H1 (cell line): Measurements from ENCODE around the gene SLC22A25. TPM values are rescaled to one million over a fixed set of nuclear protein-coding genes. Genes with fewer than 3 reads are reported as not detected.

Experiments used
- CTCF ChIA-PET: fragments of 300-600 bp; sonication (Branson Sonifier 250); formaldehyde crosslinking; loops from one replicate; lab custom pipeline; 2021; ENCODE audit not compliant: partially characterized antibody; lab: Charles Lee
- POLR2A ChIA-PET: fragments of 300-600 bp; sonication (Branson Sonifier 250); formaldehyde crosslinking; loops from one replicate; lab custom pipeline; 2021; ENCODE audit warnings: inconsistent platforms; ENCODE audit not compliant: partially characterized antibody; lab: Charles Lee
- DNase-seq, 2 experiments: peaks; one replicate each; pipeline versions ENCODE4 v3.0.0 to v3.0.0-alpha.2; 2010 to 2022; ENCODE audit warnings: low spot score in 2 of 2, low read depth in 1 of 2, mixed read lengths in 1 of 2
- FAIRE-seq: peaks from 2 replicates; lab custom pipeline; 2011; peaks lifted over from hg19 to GRCh38; lab: Jason Lieb, UNC
- H2AFZ ChIP-seq: 2 replicates; pipeline ENCODE4 v1.8.1; 2012; ENCODE audit warnings: low read length, inconsistent platforms
- H2AK5ac ChIP-seq: 2 replicates; pipeline ENCODE4 v1.6.1; 2013; ENCODE audit warnings: low read depth, low read length
- H2BK120ac ChIP-seq: replicated peaks from 2 replicates; pipeline ENCODE3; 2013; ENCODE audit warnings: low read depth, low read length, inconsistent platforms
- H2BK12ac ChIP-seq: 2 replicates; pipeline ENCODE4 v1.6.1; 2013; ENCODE audit warnings: low read depth, low read length
- H2BK15ac ChIP-seq: 2 replicates; pipeline ENCODE4 v1.6.1; 2013; ENCODE audit warnings: low read length
- H2BK20ac ChIP-seq: 2 replicates; pipeline ENCODE4 v1.6.1; 2013; ENCODE audit warnings: low read length
- H2BK5ac ChIP-seq: 2 replicates; pipeline ENCODE4 v1.6.1; 2013; ENCODE audit warnings: low read depth, low read length
- H3K14ac ChIP-seq: 2 replicates; pipeline ENCODE4 v1.6.1; 2013; ENCODE audit warnings: inconsistent platforms; ENCODE audit not compliant: insufficient read length
- H3K18ac ChIP-seq: 2 replicates; pipeline ENCODE4 v1.6.1; 2013; ENCODE audit warnings: low read length; ENCODE audit errors: extremely low read depth
- H3K23ac ChIP-seq: 2 replicates; pipeline ENCODE4 v1.6.1; 2013; ENCODE audit warnings: inconsistent platforms; ENCODE audit not compliant: insufficient read length
- H3K23me2 ChIP-seq: 2 replicates; pipeline ENCODE4 v1.6.1; 2013; ENCODE audit warnings: low read depth, low read length
- H3K27ac ChIP-seq: 2 replicates; pipeline ENCODE4 v1.6.1; 2011; ENCODE audit warnings: low read depth, low read length, inconsistent platforms
- H3K27me3 ChIP-seq, 4 experiments: replicated peaks in 1 of 4; 1 replicate in 1 of 4; 2 replicates in 3 of 4; pipeline versions ENCODE4 v1.6.1 to v1.8.1; 2011 to 2013; ENCODE audit warnings: low read length in 3 of 4, mild to moderate bottlenecking in 3 of 4, inconsistent platforms in 2 of 4, mixed read lengths in 2 of 4, moderate library complexity in 1 of 4; ENCODE audit not compliant: control insufficient read depth in 3 of 4, insufficient read depth in 3 of 4; ENCODE audit errors: extremely low read depth in 1 of 4
- H3K36me3 ChIP-seq, 4 experiments: 2 replicates each; pipeline versions ENCODE4 v1.6.1 to v1.8.1; 2011 to 2013; ENCODE audit warnings: mild to moderate bottlenecking in 4 of 4, low read length in 3 of 4, moderate library complexity in 2 of 4, control low read depth in 1 of 4, inconsistent platforms in 1 of 4; ENCODE audit not compliant: insufficient read depth in 4 of 4, control insufficient read depth in 2 of 4
- H3K4ac ChIP-seq: replicated peaks from 2 replicates; pipeline ENCODE3; 2013; ENCODE audit warnings: low read length, low read depth, mixed read lengths, inconsistent platforms; ENCODE audit not compliant: insufficient read length
- H3K4me1 ChIP-seq, 4 experiments: replicated peaks in 1 of 4; 1 replicate in 1 of 4; 2 replicates in 3 of 4; pipeline versions ENCODE4 v1.6.1 to v1.8.1; 2011 to 2013; ENCODE audit warnings: low read length in 3 of 4, inconsistent platforms in 2 of 4, mixed read lengths in 1 of 4; ENCODE audit not compliant: insufficient read depth in 4 of 4, control insufficient read depth in 3 of 4
- H3K4me2 ChIP-seq, 2 experiments: 2 replicates each; pipeline versions ENCODE4 v1.6.1 to v1.8.1; 2011 to 2013; ENCODE audit warnings: low read depth in 2 of 2, low read length in 2 of 2, control low read depth in 1 of 2, inconsistent platforms in 1 of 2, mild to moderate bottlenecking in 1 of 2; ENCODE audit not compliant: insufficient read depth in 1 of 2
- H3K4me3 ChIP-seq, 4 experiments: fragments of 200-600, 300-600 bp in 1 of 4; sonication (generic), shearing (Covaris generic), sonication (Bioruptor Twin) in 1 of 4; 2 replicates each; pipeline versions ENCODE4 v1.5.1 to v1.8.1; 2011 to 2016; ENCODE audit warnings: low read length in 4 of 4, low read depth in 3 of 4, control low read depth in 2 of 4, inconsistent platforms in 2 of 4, mild to moderate bottlenecking in 2 of 4, mixed read lengths in 1 of 4, moderate library complexity in 1 of 4; ENCODE audit not compliant: insufficient read depth in 2 of 4; ENCODE audit errors: extremely low read depth in 1 of 4
- H3K56ac ChIP-seq: replicated peaks from 2 replicates; pipeline ENCODE3; 2013; ENCODE audit warnings: low read depth, mild to moderate bottlenecking, mixed read lengths, low read length, inconsistent platforms; ENCODE audit not compliant: insufficient read length
- H3K79me1 ChIP-seq: 2 replicates; pipeline ENCODE4 v1.6.1; 2013; ENCODE audit warnings: low read depth, low read length, control low read depth
- H3K79me2 ChIP-seq, 2 experiments: 2 replicates each; pipeline versions ENCODE4 v1.6.1 to v1.8.1; 2012 to 2013; ENCODE audit warnings: low read length in 2 of 2, mild to moderate bottlenecking in 2 of 2, inconsistent platforms in 1 of 2; ENCODE audit not compliant: insufficient read depth in 2 of 2, control insufficient read depth in 1 of 2
- H3K9ac ChIP-seq, 4 experiments: replicated peaks in 1 of 4; 1 replicate in 1 of 4; 2 replicates in 3 of 4; pipeline versions ENCODE4 v1.6.1 to v1.8.1; 2011 to 2013; ENCODE audit warnings: low read depth in 3 of 4, low read length in 3 of 4, control low read depth in 2 of 4, mild to moderate bottlenecking in 2 of 4, moderate library complexity in 2 of 4, inconsistent platforms in 1 of 4; ENCODE audit errors: extremely low read depth in 1 of 4
- H3K9me3 ChIP-seq, 2 experiments: 2 replicates each; pipeline versions ENCODE4 v1.6.1 to v1.8.1; 2012 to 2013; ENCODE audit warnings: mild to moderate bottlenecking in 2 of 2, moderate library complexity in 2 of 2, control low read depth in 1 of 2, inconsistent platforms in 1 of 2, low read depth in 1 of 2, low read length in 1 of 2, mixed read lengths in 1 of 2; ENCODE audit not compliant: insufficient read depth in 2 of 2
- H4K20me1 ChIP-seq, 2 experiments: replicated peaks in 1 of 2; 2 replicates each; pipeline versions ENCODE3 to v1.8.1; 2011 to 2013; ENCODE audit warnings: inconsistent platforms in 2 of 2, low read length in 2 of 2, mild to moderate bottlenecking in 1 of 2; ENCODE audit not compliant: insufficient read depth in 2 of 2, control insufficient read depth in 1 of 2
- H4K5ac ChIP-seq: 2 replicates; pipeline ENCODE4 v1.6.1; 2013; ENCODE audit warnings: low read length, low read depth, mixed read lengths, inconsistent platforms; ENCODE audit not compliant: insufficient read length
- H4K8ac ChIP-seq: 2 replicates; pipeline ENCODE4 v1.8.0; 2013; ENCODE audit warnings: mild to moderate bottlenecking, moderate library complexity, low read length, inconsistent platforms; ENCODE audit not compliant: insufficient read depth; ENCODE audit errors: extremely low read depth
- H4K91ac ChIP-seq: replicated peaks from 2 replicates; pipeline ENCODE3; 2013; ENCODE audit warnings: low read length, mixed read lengths, inconsistent platforms; ENCODE audit not compliant: insufficient read length
- ASH2L ChIP-seq: fragments of 200-600, 300-600 bp; sonication (generic); IDR thresholded peaks from one replicate; pipeline ENCODE4 v1.7.1; 2017; ENCODE audit warnings: low read length
- BCL11A ChIP-seq, 2 experiments: IDR thresholded peaks; one replicate each; pipeline ENCODE4 v1.6.1; 2011; ENCODE audit warnings: low read depth in 2 of 2, low read length in 2 of 2, mild to moderate bottlenecking in 2 of 2
- BRCA1 ChIP-seq: IDR thresholded peaks from 2 replicates; pipeline ENCODE4 v1.6.1; 2012; ENCODE audit warnings: low read depth, low read length, improper control_type of control experiment
- EP300 ChIP-seq, 2 experiments: IDR thresholded peaks; 1 replicate in 1 of 2; 2 replicates in 1 of 2; pipeline ENCODE4 v1.6.1; 2011 to 2012; ENCODE audit warnings: low read depth in 2 of 2, low read length in 2 of 2, mild to moderate bottlenecking in 2 of 2, borderline replicate concordance in 1 of 2, inconsistent platforms in 1 of 2, moderate library complexity in 1 of 2
- GABPA ChIP-seq: IDR thresholded peaks from 2 replicates; pipeline ENCODE4 v1.6.1; 2011; ENCODE audit warnings: mild to moderate bottlenecking, low read length, moderate library complexity, borderline replicate concordance; ENCODE audit not compliant: insufficient read depth
- JUN ChIP-seq: IDR thresholded peaks from 2 replicates; pipeline ENCODE4 v1.6.1; 2011; ENCODE audit warnings: low read depth, mild to moderate bottlenecking, improper control_type of control experiment, low read length
- POU5F1 ChIP-seq: IDR thresholded peaks from 2 replicates; pipeline ENCODE4 v1.6.1; 2011; ENCODE audit warnings: low read depth, mild to moderate bottlenecking, low read length, moderate library complexity
- RAD21 ChIP-seq, 2 experiments: IDR thresholded peaks in 1 of 2; conservative IDR thresholded peaks in 1 of 2; 2 replicates each; pipeline ENCODE4 v1.6.1; 2011; ENCODE audit warnings: low read depth in 2 of 2, low read length in 2 of 2, improper control_type of control experiment in 1 of 2, inconsistent platforms in 1 of 2, mild to moderate bottlenecking in 1 of 2, moderate library complexity in 1 of 2
- RXRA ChIP-seq: IDR thresholded peaks from 2 replicates; pipeline ENCODE4 v1.6.1; 2011; ENCODE audit warnings: low read depth, mild to moderate bottlenecking, low read length, moderate library complexity; ENCODE audit not compliant: insufficient read depth
- SP1 ChIP-seq: IDR thresholded peaks from 2 replicates; pipeline ENCODE4 v1.6.1; 2011; ENCODE audit warnings: low read depth, low read length
- SP2 ChIP-seq: IDR thresholded peaks from 2 replicates; pipeline ENCODE4 v1.6.1; 2012; ENCODE audit warnings: mild to moderate bottlenecking, low read length, inconsistent platforms
- TAF1 ChIP-seq: IDR thresholded peaks from 2 replicates; pipeline ENCODE4 v1.6.1; 2011; ENCODE audit warnings: mild to moderate bottlenecking, low read depth, low read length
- TAF7 ChIP-seq: optimal IDR thresholded peaks from 2 replicates; pipeline ENCODE3; 2011; ENCODE audit warnings: low read depth, mild to moderate bottlenecking, inconsistent platforms, low read length, moderate library complexity, borderline replicate concordance
- TBP ChIP-seq: IDR thresholded peaks from 2 replicates; pipeline ENCODE4 v1.6.1; 2011; ENCODE audit warnings: low read depth, low read length, improper control_type of control experiment
- TCF12 ChIP-seq: IDR thresholded peaks from 2 replicates; pipeline ENCODE4 v1.6.1; 2011; ENCODE audit warnings: low read depth, mild to moderate bottlenecking, low read length
- TEAD4 ChIP-seq: IDR thresholded peaks from 2 replicates; pipeline ENCODE4 v1.6.1; 2012; ENCODE audit warnings: low read depth, low read length, inconsistent platforms, mixed read lengths
- ZNF274 ChIP-seq: IDR thresholded peaks from 2 replicates; pipeline ENCODE4 v1.7.0; 2012; ENCODE audit warnings: low read length, borderline replicate concordance; ENCODE audit errors: extremely low read depth
- polyA plus RNA-seq, 7 experiments: library from polyadenylated mRNA; depleted of rRNA in 3 of 7; stranded (reverse) in 5 of 7; unstranded in 2 of 7; fragments of >200 nt in 5 of 7; fragments of 200-250 nt in 2 of 7; gene quantifications; 1 replicate in 5 of 7; 2 replicates in 1 of 7; 4 replicates in 1 of 7; pipeline versions ENCODE4 v1.2.1 to v1.2.3, GENCODE V29; 2011 to 2013; ENCODE audit warnings: missing spikeins in 2 of 7, mixed read lengths in 2 of 7
- total RNA-seq: library from RNA; stranded (reverse); fragmentation: NEBNext Ultra II Directional; extraction: Animal tissue kit (Norgen Biotek cat#: 25700); gene quantifications from 2 replicates; pipeline ENCODE4 v1.2.1, GENCODE V29; 2021

SLC22A25 gene
- total and polyA plus RNA-seq, 2 of the 8 experiments (the other 6 are each of a cell fraction or from before 2014, with no cell fraction given): not detected

- H4K91ac ChIP-seq: no peak overlapping the region
- no peak overlapping the region for H2AK5ac ChIP-seq
- no peaks in the 10 kb centered on the region for H3K79me1 ChIP-seq
- H3K23ac ChIP-seq: no peak overlapping the region
- DNase-seq (no peak), FAIRE-seq (no peak)
- no peaks in the 10 kb centered on the region for H3K4me1 ChIP-seq
- H2BK20ac ChIP-seq: no peak overlapping the region
- CTCF ChIA-PET: no interaction called here
- H2BK12ac ChIP-seq: no peak overlapping the region
- H3K14ac ChIP-seq: peak overlapping the region; percentile 66
- POLR2A ChIA-PET: no interaction called here
- no peak overlapping the region for H3K4me3 ChIP-seq
- no peak overlapping the region for H3K56ac ChIP-seq
- H4K20me1 ChIP-seq: no peaks in the 10 kb centered on the region
- H4K5ac ChIP-seq: no peak overlapping the region
- no peak overlapping the region for H3K27ac ChIP-seq
- no peak for TF ChIP-seq EP300 (IDR thresholded peaks at IDR 0.05; ENCODE audit: borderline replicate concordance in 1 of 2, low read depth in 2 of 2, low read length in 2 of 2)
- TF ChIP-seq TCF12: no peak
- no peak for TF ChIP-seq TBP
- TF ChIP-seq BRCA1: no peak
- no peak for TF ChIP-seq POU5F1
- no peak for TF ChIP-seq SP1
- no peak for TF ChIP-seq ZNF274
- no peak for TF ChIP-seq RXRA
- TF ChIP-seq BCL11A (IDR thresholded peaks at IDR 0.05; ENCODE audit: low read depth in 2 of 2, low read length in 2 of 2): no peak
- no peak for TF ChIP-seq TAF1
- TF ChIP-seq TAF7: no peak
- no peak for TF ChIP-seq ASH2L
- no peak for TF ChIP-seq TEAD4
- no peak for TF ChIP-seq JUN
- no peak for TF ChIP-seq RAD21 (IDR thresholded peaks at IDR 0.05 in 1 of 2, conservative IDR thresholded peaks at IDR 0.05 in 1 of 2; ENCODE audit: low read depth in 2 of 2, low read length in 2 of 2)
- no peak for TF ChIP-seq GABPA
- no peak for TF ChIP-seq SP2
- H3K23me2 ChIP-seq: no peaks in the 10 kb centered on the region
- no peaks in the 10 kb centered on the region for H3K36me3 ChIP-seq
- H3K18ac ChIP-seq: no peak overlapping the region
- H2AFZ ChIP-seq: no peak overlapping the region
- H3K27me3 ChIP-seq: 0 out of 7 replicates have a peak, but pooled peaks cover 0 to 3% (median 0%) of the 10 kb centered on the region in 4 experiments
- H3K9ac ChIP-seq: no peak overlapping the region
- H3K4me2 ChIP-seq: no peak overlapping the region
- no peak overlapping the region for H4K8ac ChIP-seq
- no peaks in the 10 kb centered on the region for H3K79me2 ChIP-seq
- H2BK5ac ChIP-seq: no peak overlapping the region
- H3K4ac ChIP-seq: no peak overlapping the region
- no peak overlapping the region for H2BK15ac ChIP-seq
- H2BK120ac ChIP-seq: no peak overlapping the region
- H3K9me3 ChIP-seq: no peaks in the 10 kb centered on the region
Measured at GRCh38 chr11:63282579-63282978, 39.2 kb upstream of the SLC22A25 start.
